Loucy (cell line): ENCODE data around the gene TRAPPC3L.
A peak's percentile ranks its signal among the peaks of the same experiment; 100 is the strongest.

Experiments
- EZH2phosphoT487 ChIP-seq: fragments of 200-600 bp; IDR thresholded peaks from 2 replicates; pipeline ENCODE4 v1.6.1; 2018; ENCODE audit warnings: antibody characterized with exemption, mild to moderate bottlenecking, moderate library complexity, borderline replicate concordance
- TF ChIP-seq, protein P1 (sequence below): fragments of 200-600 bp; sonication (generic); conservative IDR thresholded peaks from 2 replicates; pipeline ENCODE4 v1.5.1; 2014; ENCODE audit warnings: mild to moderate bottlenecking, antibody characterized with exemption, low read length

DNA sequence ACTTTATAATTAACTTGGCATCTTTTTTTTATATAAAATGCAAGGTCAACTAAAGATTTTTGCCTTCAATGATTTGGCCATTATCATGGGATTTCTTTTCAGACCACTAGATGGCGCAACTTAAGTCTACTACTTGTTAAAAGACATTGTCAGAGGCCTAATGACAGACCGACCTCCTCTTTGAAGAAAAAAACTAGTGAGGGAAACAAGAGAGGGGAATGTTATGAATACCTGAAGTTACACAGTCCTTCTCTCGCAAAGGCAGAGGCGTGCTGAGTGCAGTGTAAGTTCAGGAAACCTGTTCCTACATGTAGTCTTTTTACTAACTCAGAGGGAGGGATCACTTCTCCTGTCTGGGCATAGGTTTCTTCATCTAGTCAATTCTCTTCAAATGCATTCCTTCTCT lies 9.3 kb downstream of the TRAPPC3L start:
- TF ChIP-seq, protein P1, sequence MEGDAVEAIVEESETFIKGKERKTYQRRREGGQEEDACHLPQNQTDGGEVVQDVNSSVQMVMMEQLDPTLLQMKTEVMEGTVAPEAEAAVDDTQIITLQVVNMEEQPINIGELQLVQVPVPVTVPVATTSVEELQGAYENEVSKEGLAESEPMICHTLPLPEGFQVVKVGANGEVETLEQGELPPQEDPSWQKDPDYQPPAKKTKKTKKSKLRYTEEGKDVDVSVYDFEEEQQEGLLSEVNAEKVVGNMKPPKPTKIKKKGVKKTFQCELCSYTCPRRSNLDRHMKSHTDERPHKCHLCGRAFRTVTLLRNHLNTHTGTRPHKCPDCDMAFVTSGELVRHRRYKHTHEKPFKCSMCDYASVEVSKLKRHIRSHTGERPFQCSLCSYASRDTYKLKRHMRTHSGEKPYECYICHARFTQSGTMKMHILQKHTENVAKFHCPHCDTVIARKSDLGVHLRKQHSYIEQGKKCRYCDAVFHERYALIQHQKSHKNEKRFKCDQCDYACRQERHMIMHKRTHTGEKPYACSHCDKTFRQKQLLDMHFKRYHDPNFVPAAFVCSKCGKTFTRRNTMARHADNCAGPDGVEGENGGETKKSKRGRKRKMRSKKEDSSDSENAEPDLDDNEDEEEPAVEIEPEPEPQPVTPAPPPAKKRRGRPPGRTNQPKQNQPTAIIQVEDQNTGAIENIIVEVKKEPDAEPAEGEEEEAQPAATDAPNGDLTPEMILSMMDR = peak; percentile 78
- no peak for TF ChIP-seq EZH2phosphoT487
